Measurements from ENCODE around the gene ARRDC1. TPM values are rescaled to one million over a fixed set of nuclear protein-coding genes. Genes with fewer than 3 reads are reported as not detected.

ARRDC1 gene
- total and polyA plus RNA-seq, 4 donors = 12.7 to 54.3 (median 37.4) TPM

DNA sequence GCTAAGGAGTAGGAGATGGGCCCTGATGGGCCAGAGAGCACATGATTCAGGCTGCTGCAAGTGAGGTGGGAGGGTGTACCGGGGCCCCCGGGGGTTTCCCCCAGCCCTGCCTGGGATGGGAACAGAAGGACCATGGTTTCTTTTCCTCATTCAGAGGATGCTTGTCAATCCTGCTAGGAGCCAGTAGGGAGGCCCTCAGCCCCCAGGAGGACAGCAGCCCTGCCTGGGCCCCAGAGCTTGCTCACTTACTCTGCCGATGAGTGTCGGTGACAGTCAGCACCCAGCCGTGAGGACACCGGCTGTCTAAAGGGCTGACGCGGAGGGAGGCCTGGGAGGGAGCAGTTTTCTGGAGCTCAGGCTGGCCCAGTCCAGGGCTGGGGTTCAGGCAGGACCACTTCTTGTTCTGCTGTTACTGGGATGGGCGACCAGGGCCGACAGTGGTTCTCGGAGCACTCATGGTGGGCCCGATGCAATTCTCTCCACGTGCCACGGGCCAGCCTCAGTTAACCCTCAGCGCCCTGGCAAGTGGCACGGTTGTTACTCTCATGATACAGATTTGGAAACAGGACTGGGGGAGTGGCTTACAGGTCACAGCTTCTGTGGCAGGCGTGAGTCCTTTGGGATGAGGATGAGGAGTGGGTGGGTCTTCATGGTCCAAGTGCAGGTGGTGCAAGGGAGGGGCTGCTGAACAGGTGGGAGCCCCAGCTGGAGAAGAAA, 1.8 kb downstream of the ARRDC1 start:
- Histone ChIP-seq H3K9me3 (ENCODE audit: control insufficient read depth, insufficient read depth, low read length) (no peaks in the 10 kb centered on the region), H3K36me3 (ENCODE audit: control insufficient read depth, insufficient read depth, low read length) (peaks cover 19% of the 10 kb centered on the region), H3K27ac (ENCODE audit: low read depth, low read length) (no peak overlapping the region), H3K4me3 (ENCODE audit: low read depth, low read length) (peak overlapping the region; percentile 31), H3K4me1 (ENCODE audit: control insufficient read depth, insufficient read depth, low read length) (peaks cover 32% of the 10 kb centered on the region), H3K27me3 (ENCODE audit: control insufficient read depth, insufficient read depth, low read length) (no peaks in the 10 kb centered on the region)
- DNase-seq (ENCODE audit: low read depth in 4 of 6, low spot score in 6 of 6) = no peak
- WGBS (ENCODE audit: insufficient coverage) = 39% methylated on average over 17 of the region's 17 CpGs

DNA sequence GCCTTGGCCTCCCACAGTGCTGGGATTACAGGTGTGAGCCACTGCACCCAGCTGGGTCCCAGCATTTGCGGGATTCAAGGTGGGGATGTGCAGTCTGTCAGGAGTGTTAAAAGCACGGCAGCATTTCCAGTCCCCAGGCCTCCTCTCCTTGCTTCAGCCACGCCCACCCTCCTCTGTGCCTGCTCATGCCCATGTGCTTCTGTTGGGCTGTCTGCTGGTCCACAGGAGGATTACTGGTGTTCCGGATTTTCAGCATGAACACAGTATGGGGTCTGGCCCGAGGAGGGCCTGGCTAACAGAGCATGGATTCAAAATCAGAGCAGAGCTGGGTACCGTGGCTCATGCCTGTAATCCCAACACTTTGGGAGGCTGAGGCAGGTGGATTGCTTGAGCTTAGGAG, 5.5 kb downstream of the ARRDC1 start:
- no peak overlapping the region for H3K27ac ChIP-seq (ENCODE audit: low read depth, low read length)
- 79% methylated on average over 5 of the region's 6 CpGs for WGBS (ENCODE audit: insufficient coverage)

DNA sequence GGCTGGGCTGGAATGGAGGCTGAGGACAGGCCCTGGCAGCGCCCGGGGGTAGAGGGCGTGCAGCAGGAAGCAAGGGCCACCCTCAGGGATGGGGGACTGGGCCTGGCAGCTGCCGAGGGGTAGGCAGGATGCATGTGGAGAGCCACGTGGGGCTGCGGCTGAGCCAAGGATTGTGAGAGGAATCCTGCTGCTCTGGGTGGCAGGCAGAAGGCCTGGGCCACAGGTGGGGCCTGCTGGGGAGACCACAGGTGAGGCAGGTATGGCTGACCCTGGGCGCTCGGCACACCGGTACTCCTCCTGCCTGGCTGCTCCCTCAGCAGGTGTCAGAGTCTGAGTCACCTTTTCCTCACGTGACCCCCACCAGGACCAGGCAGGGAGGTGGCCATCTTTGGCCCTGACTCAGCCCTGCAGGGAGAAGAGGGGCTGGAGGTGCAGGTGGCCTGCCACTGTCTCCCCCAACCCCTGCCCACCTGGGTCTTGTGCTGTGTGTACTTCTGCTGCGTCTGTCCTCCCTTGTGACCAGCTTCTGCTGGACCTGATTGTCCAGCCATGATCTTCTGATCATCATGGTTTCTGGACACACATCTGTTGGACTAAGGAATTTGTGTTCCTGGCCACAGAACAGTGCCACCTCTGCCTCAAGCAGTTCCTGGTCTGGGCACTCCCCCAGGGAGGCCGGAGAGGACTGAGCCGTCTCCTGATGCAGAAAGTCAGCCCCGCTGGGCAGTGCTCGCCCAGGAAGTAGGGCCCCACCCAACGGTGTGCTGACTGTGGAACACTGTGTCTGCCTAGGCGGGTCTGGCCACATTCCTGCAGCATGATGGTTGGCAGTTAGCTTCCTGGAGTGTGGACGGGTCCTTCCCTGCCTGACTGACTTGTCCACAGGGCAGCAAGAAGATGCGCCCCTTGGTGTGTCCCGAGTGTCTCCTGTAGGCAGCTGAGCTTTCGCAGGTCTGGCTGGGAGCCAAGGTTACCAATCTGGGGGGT, 6.4 kb downstream of the ARRDC1 start:
- H3K4me1 ChIP-seq (ENCODE audit: control insufficient read depth, insufficient read depth, low read length) = peaks cover 19% of the 10 kb centered on the region
- no peaks in the 10 kb centered on the region for H3K27me3 ChIP-seq (ENCODE audit: control insufficient read depth, insufficient read depth, low read length)
- peaks cover 61% of the 10 kb centered on the region for H3K36me3 ChIP-seq (ENCODE audit: control insufficient read depth, insufficient read depth, low read length)
- no peak for DNase-seq (ENCODE audit: low read depth in 4 of 6, low spot score in 6 of 6)
- 70% methylated on average over 20 of the region's 21 CpGs for WGBS (ENCODE audit: insufficient coverage)
- no peaks in the 10 kb centered on the region for H3K9me3 ChIP-seq (ENCODE audit: control insufficient read depth, insufficient read depth, low read length)
- H3K4me3 ChIP-seq (ENCODE audit: low read depth, low read length) = no peak overlapping the region
- H3K27ac ChIP-seq (ENCODE audit: low read depth, low read length) = no peak overlapping the region

More for the DNA sequence above, 5.5 kb downstream of the ARRDC1 start:
- Histone ChIP-seq H3K27me3 (ENCODE audit: control insufficient read depth, insufficient read depth, low read length) (no peaks in the 10 kb centered on the region), H3K36me3 (ENCODE audit: control insufficient read depth, insufficient read depth, low read length) (peaks cover 54% of the 10 kb centered on the region), H3K4me3 (ENCODE audit: low read depth, low read length) (no peak overlapping the region), H3K4me1 (ENCODE audit: control insufficient read depth, insufficient read depth, low read length) (peaks cover 24% of the 10 kb centered on the region), H3K9me3 (ENCODE audit: control insufficient read depth, insufficient read depth, low read length) (no peaks in the 10 kb centered on the region)
- DNase-seq (ENCODE audit: low read depth in 4 of 6, low spot score in 6 of 6) = no peak

DNA sequence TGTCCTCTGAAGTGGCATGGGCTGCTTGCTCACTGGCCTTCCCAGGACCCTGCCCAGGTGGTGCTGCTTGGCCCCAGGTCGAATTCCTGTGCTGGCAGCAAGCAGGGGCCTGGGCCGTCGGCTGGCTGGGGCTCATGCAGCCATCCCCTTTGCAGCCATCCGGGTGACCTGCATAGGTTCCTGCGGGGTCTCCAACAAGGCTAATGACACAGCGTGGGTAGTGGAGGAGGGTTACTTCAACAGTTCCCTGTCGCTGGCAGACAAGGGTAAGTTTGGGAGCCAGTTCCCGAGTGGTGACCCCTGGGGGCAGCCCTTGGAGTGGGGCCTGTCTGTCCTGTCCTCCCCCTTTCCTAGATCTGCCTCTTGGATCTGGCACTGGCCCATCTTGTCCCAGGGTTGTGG, 7.3 kb downstream of the ARRDC1 start:
- peaks cover 19% of the 10 kb centered on the region for H3K4me1 ChIP-seq (ENCODE audit: control insufficient read depth, insufficient read depth, low read length)
- no peak for DNase-seq (ENCODE audit: low read depth in 4 of 6, low spot score in 6 of 6)

DNA sequence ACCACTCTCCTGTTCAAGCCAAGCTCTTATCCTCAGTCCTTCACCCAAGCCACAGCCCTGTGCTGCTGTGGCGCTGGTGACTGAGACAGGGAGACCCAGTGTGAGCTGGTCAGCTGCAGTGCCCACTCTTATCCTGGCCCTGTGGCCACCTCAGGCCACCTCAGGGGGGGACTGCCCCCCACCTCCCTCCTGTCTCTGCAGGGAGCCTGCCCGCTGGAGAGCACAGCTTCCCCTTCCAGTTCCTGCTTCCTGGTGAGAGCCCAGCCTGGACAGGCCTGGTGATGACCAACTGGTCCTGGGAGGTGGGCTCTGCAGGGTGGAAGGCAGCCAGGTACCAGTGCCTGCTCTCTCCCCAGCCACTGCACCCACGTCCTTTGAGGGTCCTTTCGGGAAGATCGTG, 7.8 kb downstream of the ARRDC1 start:
- Histone ChIP-seq H3K36me3 (ENCODE audit: control insufficient read depth, insufficient read depth, low read length) (peaks cover 64% of the 10 kb centered on the region), H3K27ac (ENCODE audit: low read depth, low read length) (no peak overlapping the region), H3K9me3 (ENCODE audit: control insufficient read depth, insufficient read depth, low read length) (no peaks in the 10 kb centered on the region), H3K4me3 (ENCODE audit: low read depth, low read length) (no peak overlapping the region), H3K27me3 (ENCODE audit: control insufficient read depth, insufficient read depth, low read length) (no peaks in the 10 kb centered on the region), H3K4me1 (ENCODE audit: control insufficient read depth, insufficient read depth, low read length) (peaks cover 20% of the 10 kb centered on the region)
- 89% methylated on average over 3 of the region's 5 CpGs for WGBS (ENCODE audit: insufficient coverage)
- no peak for DNase-seq (ENCODE audit: low read depth in 4 of 6, low spot score in 6 of 6)

More for the DNA sequence above, 7.3 kb downstream of the ARRDC1 start:
- Histone ChIP-seq H3K4me3 (ENCODE audit: low read depth, low read length) (no peak overlapping the region), H3K36me3 (ENCODE audit: control insufficient read depth, insufficient read depth, low read length) (peaks cover 64% of the 10 kb centered on the region), H3K9me3 (ENCODE audit: control insufficient read depth, insufficient read depth, low read length) (no peaks in the 10 kb centered on the region), H3K27ac (ENCODE audit: low read depth, low read length) (no peak overlapping the region), H3K27me3 (ENCODE audit: control insufficient read depth, insufficient read depth, low read length) (no peaks in the 10 kb centered on the region)
- WGBS (ENCODE audit: insufficient coverage) = 83% methylated on average over 6 of the region's 8 CpGs

DNA sequence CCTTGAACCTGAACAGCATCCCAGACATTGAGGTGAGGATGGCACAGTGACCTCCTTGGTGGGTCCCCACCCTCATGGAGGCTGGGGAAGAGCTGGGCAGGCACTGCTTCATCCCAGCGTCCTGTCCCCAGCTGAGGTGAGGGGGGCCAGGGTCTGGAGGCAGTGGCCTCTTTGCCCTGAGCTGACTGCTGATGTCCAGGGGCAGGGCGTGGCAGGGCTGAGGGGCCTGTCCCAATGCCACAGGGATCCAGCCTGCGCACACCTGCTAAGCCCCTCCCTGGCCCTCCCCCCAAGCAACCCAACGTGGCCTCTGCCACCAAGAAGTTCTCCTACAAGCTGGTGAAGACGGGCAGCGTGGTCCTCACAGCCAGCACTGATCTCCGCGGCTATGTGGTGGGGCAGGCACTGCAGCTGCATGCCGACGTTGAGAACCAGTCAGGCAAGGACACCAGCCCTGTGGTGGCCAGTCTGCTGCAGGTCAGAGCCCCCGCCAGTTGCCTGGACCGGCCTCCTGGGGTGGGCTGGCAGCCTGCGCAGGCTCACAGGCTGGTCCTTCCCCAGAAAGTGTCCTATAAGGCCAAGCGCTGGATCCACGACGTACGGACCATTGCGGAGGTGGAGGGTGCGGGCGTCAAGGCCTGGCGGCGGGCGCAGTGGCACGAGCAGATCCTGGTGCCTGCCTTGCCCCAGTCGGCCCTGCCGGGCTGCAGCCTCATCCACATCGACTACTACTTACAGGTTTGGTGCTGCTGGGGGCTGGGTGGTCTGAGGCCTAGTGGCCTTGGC, 8.4 kb downstream of the ARRDC1 start:
- H3K27ac ChIP-seq (ENCODE audit: low read depth, low read length) = no peak overlapping the region
- 95% methylated on average over 24 of the region's 27 CpGs for WGBS (ENCODE audit: insufficient coverage)
- peaks cover 62% of the 10 kb centered on the region for H3K36me3 ChIP-seq (ENCODE audit: control insufficient read depth, insufficient read depth, low read length)
- H3K4me1 ChIP-seq (ENCODE audit: control insufficient read depth, insufficient read depth, low read length) = peaks cover 17% of the 10 kb centered on the region
- no peak for DNase-seq (ENCODE audit: low read depth in 4 of 6, low spot score in 6 of 6)
- H3K27me3 ChIP-seq (ENCODE audit: control insufficient read depth, insufficient read depth, low read length) = no peaks in the 10 kb centered on the region
- no peak overlapping the region for H3K4me3 ChIP-seq (ENCODE audit: low read depth, low read length)
- H3K9me3 ChIP-seq (ENCODE audit: control insufficient read depth, insufficient read depth, low read length) = no peaks in the 10 kb centered on the region

DNA sequence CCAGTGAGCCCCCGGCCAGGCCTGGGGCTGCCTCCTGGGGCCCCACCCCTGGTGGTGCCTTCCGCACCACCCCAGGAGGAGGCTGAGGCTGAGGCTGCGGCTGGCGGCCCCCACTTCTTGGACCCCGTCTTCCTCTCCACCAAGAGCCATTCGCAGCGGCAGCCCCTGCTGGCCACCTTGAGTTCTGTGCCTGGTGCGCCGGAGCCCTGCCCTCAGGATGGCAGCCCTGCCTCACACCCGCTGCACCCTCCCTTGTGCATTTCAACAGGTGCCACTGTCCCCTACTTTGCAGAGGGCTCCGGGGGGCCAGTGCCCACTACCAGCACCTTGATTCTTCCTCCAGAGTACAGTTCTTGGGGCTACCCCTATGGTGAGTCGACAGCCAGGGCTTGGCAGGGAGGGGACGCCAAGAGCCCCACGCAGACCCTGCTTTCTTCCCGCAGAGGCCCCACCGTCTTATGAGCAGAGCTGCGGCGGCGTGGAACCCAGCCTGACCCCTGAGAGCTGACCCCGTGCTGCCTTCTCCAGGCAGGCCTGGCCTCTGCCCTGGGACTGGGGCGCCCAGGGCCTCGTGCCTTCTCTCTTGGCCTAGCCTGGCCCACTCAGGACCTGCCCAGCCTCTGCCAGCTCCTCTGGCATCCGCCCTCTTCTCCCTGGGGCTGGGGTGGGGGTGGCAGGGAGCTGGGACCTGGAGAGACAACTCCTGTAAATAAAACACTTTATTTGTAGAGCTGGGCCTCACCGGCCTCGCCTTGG, 9.3 kb downstream of the ARRDC1 start:
- peaks cover 56% of the 10 kb centered on the region for H3K36me3 ChIP-seq (ENCODE audit: control insufficient read depth, insufficient read depth, low read length)
- no peak overlapping the region for H3K4me3 ChIP-seq (ENCODE audit: low read depth, low read length)
- H3K27ac ChIP-seq (ENCODE audit: low read depth, low read length) = no peak overlapping the region
- 96% methylated on average over 21 of the region's 25 CpGs for WGBS (ENCODE audit: insufficient coverage)
- H3K4me1 ChIP-seq (ENCODE audit: control insufficient read depth, insufficient read depth, low read length) = peaks cover 17% of the 10 kb centered on the region
- H3K27me3 ChIP-seq (ENCODE audit: control insufficient read depth, insufficient read depth, low read length) = no peaks in the 10 kb centered on the region
- no peaks in the 10 kb centered on the region for H3K9me3 ChIP-seq (ENCODE audit: control insufficient read depth, insufficient read depth, low read length)
- DNase-seq (ENCODE audit: low read depth in 4 of 6, low spot score in 6 of 6) = no peak

DNA sequence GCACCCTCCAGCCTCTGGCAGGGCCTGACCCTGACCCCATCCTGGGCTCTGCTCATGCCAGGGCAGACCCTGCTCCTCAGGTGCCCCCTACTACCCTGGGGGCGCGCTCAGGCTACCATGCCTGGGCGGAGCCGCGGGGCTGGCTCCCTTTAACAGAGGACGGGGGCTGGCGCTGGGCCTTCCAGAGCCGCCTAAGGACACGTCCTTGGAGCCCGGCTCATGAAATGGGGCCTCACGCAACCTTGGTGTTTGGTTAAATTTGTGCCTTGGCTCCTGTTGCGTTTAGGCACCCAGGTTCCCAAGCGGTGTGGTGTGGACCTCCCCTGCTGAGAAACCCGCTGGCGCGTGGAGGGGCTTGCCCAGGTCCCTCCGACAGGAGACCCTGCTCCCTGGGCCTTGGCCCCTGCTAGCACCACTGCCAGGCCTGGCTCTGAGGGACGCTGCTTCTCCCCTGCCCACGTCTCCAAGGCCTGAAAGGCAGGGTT, 9.9 kb downstream of the ARRDC1 start:
- Histone ChIP-seq H3K4me3 (ENCODE audit: low read depth, low read length) (no peak overlapping the region), H3K27ac (ENCODE audit: low read depth, low read length) (no peak overlapping the region), H3K4me1 (ENCODE audit: control insufficient read depth, insufficient read depth, low read length) (peaks cover 21% of the 10 kb centered on the region), H3K9me3 (ENCODE audit: control insufficient read depth, insufficient read depth, low read length) (no peaks in the 10 kb centered on the region), H3K36me3 (ENCODE audit: control insufficient read depth, insufficient read depth, low read length) (peaks cover 56% of the 10 kb centered on the region), H3K27me3 (ENCODE audit: control insufficient read depth, insufficient read depth, low read length) (no peaks in the 10 kb centered on the region)
- 93% methylated on average over 19 of the region's 19 CpGs for WGBS (ENCODE audit: insufficient coverage)
- DNase-seq (ENCODE audit: low read depth in 4 of 6, low spot score in 6 of 6) = no peak

All from spinal cord (tissue), 10 donors.